Stimulated activated naive CD4-positive, alpha-beta T cell treated with Interleukin-2 at 50 U/mL for 16 hours (primary cell): ENCODE measurements around the gene AP4B1.

Experiments used
- DNase-seq: peaks from one replicate; lab custom pipeline; 2025; lab: John Stamatoyannopoulos, UW

The AP4B1 gene

DNA sequence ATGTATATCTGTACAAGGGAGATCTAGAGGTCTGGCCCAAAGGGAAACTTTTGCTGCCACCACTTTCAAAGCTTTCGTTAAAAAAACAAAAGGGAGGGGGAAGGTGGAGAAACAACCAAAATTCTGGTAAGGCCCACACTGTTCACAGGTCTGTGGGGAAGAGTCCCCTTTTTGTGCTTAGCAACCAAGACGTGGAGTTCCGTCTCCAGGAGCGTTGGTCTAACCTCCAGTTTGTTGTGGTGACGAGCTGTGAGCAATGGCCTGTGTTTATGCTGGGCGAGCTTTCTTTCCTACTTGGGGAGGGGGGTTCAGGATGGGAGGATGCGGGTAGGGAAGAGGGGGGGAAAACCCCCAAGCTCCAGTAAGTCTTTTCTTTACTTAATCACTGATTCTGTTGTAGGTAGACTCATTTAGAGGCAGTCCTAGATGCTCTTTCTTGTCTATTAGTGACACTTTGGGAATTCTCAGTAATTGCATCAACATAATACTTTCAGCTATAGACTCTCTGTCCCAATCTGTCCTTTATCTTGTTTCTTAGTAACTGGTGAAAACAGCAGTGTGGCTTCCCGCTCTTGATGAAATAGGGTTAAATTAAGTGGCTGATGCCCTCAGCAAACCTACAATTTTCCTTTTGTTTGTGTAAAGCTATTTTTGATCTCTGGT lies 26.0 kb upstream of the AP4B1 start:
- peak; percentile 73 for DNase-seq

DNA sequence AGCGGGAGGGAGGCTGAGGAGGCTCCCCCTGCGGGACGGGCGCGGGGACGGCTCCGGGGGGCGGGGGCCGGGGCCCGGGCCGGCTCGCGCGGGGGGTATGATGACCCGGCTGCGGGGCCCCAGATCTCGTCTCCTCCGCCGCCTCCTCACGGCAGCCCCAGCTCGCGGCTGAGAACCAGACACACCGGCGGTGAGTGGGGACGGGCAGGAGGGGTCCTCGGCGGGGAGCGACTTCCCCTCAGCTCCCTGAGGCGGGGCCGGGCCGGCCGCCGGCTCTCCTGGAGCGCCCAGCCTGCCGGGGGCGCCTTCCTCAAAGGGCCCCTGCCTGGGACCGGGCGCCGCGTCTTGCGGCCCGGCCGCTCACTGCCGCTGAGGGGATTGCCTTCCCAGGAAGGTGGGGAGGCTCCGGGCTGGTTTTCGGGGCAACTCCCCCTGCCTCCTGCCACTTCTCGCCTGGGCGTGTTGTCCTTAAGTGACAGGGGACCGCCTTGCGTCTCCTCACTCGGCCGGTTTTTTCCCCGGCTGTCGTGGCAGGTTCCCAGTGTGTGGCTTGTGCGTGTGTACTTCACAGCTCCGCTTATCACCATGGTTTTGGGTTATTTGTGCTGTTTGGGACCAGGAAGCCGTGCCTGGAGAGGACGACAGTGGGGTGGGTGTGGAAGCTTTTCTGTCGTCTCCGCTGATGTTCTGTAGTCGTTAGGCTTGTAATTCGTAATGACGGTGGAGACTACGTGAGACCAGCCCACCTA lies 25.3 kb upstream of the AP4B1 start:
- peak; percentile 61 for DNase-seq

DNA sequence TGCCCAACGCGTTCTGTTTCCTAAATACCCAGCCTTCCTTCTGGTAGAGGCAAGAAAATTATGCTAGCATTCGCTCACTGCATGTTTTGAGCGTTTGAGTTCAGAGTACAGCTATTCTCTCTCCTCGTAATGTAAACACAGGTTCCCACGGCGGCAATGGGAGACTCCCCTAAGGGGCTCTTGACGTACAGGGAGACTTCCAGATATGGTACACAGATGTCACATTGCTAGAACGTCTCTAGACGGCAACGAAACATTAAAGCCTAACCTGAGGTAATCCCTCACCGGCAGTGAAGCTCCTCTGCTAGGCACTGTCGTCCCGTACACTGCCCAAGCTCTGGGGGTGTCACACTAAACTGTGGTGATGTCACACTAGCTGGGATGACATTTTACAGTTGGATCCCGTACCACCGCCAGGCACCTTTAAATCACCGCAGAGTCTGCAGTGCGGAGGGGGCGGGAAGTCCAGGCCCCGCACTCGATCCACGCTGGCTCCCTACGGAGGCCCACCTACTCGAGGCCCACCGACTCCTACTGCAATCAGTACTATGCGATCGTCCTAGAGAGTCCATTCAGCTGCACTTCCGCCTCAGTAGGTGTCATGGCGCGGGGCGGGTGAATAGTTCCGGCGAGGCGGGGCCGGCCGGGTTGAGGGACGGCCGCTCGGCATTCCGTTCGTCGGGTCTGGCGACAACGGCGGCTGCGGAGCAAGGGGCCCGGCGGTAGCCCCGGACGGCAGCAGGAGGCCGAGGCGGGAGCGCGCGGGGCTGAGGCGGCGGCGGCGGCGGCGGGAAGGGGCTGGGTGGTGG lies 24.5 kb upstream of the AP4B1 start, which contains the start of gene HIPK1:
Gene HIPK1 (plus strand): TSS at position 384 of the 809 bp plus-strand sequence.
- DNase-seq, result peak; percentile 92

DNA sequence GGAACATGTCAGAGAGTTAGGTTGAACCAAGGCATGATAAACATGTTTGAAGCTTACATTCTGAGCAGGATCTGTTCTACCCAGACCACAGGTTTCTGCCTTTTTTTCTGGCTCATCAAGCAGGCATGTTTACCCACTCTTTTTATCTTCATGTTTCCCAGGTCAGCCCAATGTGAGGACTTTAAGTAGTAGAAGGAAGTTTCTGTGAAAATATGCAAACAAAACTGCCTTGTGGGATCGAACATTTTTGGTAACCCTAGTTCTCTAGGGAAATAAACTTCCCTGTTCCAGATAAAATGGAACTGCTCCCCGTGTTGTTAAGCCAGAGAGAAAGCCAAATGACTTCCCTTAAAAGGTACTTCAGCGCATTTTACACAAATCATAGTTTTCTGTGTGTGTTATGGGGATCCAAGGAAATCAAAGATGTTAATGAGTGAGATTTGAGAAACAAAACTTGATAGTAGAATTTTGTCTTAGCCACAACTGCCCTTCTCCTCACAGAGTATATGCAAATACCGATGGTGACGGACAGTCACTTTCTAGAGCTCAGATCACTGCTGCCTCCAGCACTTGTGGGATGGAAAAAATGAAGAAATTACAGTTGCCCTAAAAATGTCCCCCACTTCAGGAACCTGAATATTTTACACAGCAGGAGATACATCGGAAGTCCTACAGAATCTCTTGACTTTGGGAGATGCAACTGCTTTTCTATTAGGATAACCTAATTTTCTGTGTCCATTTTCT lies 23.8 kb upstream of the AP4B1 start:
- no peak for DNase-seq

DNA sequence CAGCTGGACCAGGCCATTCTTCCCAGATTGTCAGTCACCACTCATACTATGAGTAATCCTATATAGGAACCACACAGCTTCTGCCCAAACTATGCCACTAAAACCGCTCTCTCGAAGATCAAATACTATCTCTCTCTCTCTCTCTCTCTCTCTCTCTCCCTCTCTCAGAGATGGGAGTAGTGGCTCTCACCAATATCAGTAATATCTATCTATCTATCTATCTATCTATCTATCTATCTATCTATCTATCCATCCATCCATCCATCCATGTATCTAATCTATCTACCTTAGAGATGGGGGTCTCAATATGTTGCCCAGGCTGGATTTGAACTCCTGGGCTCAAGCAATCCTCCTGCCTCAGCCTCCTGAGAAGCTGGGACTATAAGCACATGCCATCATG lies 19.9 kb upstream of the AP4B1 start:
- no peak for DNase-seq

DNA sequence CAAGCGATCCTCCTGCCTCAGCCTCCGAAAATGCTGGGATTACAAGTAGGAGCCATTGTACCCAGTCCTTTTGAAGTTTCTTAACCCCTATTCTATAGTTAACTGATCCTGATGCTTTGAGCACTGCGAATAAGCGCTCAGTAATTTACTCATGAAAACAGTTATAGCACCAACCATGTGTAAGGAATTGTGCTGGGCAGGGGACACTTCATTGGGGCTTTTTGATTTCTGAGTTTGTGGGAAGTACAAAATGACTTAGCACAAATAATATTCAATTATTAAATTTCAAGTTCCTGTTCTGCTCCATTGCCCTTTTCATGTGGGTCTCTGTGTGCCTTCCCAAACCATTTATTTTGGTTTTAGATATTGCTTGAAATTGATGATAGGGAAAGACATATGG lies 18.4 kb upstream of the AP4B1 start:
- DNase-seq, result no peak

DNA sequence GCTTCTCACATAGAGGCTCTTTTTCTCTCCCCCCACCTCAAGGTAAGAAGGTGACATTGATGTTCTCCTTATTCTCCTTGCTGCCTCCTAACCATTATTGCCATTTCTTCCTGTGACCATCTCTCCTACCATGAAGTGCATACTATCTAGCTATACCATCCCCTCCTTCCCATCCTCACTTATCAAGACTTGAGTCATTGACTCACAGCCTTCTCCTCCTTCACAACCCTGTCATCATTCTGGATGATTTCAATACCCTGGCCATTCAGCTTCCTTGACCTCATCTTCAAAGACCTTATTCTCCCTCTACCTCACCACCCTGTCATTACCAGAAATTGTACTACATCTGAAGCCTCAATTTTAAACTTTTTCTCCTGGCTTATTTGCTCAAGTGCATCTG lies 13.6 kb upstream of the AP4B1 start:
- no peak for DNase-seq

DNA sequence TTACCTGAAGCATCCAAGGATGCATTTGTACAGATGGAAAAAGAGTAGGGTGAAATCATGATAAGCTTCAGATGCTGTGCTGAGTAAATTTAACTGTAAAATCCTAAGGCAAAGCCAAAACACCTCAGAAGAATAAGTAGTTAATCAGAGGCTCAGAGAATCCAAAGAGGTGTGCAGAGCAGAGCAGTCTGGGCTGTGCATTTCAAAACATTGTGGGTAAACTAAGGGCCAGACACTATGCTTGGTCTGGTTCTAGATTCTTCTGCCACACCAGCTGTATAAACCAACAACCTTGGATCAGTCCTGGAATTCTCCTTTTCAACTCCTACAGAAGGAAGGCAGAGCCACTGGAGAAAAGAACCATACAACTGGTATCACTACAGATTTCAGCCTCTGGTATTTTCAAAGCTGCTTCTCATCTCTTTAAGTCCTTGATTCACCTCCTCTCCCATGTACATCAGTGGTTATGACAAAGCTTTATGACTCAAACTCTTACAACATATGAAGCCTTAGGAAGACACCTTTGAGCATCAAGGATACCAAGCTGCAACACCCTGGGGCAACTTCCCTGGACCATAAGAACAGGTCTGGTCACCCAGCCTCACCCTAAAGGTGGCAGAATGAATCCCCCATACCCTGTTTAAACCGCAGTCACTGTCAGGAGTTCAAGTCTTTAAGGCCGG lies 12.9 kb upstream of the AP4B1 start:
- no peak for DNase-seq

DNA sequence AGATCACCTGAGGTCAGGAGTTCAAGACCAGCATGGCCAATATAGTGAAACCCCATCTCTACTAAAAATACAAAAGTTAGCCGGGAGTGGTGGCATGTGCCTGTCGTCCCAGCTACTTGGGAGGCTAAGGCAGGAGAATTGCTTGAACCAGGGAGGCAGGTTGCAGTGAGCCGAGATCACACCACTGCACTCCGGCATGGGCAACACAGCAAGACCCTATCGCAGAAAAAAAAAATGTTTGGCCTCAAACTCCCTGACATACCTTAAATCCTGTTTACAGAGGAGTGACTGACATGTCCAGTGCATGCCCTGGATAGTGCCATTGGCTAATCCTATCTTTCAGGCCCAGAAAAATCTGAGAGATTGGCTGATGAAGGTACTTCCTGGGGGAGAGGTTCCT lies 12.4 kb upstream of the AP4B1 start:
- DNase-seq, result no peak

DNA sequence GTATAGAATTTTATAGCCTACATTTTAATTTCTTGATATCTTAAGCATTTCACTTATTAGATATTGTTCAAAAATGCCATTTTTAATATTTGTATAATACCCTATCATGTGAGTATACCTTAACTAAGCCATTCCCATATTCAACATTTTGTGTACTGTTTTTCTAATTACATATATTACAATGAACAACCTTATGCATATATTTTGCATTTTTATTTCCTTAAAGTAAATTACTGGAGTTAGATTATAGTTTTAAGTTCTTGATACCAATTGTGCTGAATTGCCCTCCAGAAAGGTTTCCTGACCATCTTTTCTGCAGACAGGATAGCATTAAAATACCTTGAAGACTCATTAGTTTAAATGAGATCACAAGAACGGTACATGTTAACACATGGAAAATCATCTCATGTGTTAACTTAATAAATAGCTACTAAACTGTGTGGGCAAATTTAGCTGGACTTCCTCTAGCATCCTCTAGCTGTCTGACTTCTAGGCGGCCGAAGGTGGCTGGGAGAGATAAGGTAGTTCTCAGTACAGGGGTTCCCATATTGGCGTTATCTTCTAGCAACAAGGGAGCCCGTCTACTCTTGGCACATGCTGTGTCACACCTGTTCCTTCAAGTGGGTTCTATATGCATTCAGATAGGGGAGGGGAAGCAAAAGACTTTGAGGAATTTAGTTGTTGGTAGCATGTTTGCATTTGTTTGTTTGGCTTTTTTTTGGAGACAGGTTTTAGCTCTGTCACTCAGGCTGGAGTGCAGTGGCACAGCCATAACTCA lies 9.5 kb upstream of the AP4B1 start:
- DNase-seq, result no peak

DNA sequence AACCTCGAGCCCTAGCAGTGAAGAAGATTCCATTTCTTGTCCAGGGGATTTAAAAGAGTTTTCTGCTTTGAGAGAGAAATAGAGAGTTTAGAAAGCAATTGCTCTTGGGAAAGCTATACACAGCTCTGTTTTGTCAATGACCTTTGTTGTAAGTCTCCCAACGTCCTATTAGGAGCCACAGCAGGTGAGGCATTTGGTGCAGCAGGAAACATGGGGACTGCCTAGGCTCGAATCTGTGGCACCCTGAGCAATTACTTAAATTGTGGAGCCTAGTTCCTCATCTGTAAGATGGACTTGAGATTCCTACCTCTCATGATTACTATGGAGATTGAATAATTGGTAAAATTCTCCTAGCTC lies 8.7 kb upstream of the AP4B1 start:
- DNase-seq, result no peak

DNA sequence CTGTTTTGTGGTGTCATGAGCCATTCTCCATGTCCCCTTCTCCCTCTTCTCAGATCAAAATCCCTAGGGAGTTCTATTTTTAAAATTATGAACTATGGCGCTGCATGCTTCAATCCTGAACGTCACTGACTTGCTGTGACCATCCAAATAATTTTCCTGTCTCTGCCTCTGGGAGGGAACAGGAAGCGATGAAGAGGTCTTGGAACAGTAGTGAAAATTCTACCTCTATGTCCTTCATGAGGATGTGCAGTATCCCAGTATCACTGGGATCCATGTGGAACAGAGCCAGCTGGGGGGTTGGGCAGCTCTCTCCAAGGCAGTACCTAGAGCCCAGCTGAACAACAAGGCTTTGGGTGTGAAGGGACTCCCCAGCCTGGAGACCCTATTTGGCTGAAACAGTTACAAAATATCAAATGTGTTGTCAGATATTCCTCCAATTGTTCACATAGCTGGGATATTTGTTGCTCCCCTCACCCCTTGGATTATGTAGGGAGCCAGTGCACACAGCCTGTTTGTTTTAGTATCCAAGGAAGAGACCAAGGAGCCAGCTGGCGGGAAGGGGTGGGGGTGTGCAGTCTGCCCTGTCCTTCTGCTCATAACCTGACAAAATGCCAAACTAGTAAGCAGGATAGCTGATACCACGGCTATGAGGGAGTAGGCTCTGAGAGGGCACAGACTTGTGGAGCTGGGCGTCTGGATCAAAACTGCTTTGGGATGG lies 8.2 kb upstream of the AP4B1 start:
- DNase-seq, result no peak

DNA sequence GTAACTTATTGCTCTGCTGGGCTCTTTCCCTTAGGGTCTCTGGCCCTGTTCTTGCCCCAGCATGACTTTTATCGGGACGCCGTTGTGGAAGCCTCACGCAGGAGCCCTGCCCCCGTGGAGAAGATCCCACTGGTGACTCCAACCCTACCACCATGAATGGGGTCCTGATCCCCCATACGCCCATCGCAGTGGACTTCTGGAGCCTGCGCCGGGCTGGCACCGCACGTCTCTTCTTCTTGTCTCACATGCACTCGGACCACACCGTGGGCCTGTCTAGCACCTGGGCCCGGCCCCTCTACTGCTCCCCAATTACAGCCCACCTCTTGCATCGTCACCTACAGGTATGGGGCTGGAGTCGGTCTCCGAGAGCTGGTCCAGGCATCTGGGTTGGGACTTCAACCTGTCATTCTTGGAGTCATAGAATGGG lies 849 bp upstream of the AP4B1 start:
- no peak for DNase-seq

DNA sequence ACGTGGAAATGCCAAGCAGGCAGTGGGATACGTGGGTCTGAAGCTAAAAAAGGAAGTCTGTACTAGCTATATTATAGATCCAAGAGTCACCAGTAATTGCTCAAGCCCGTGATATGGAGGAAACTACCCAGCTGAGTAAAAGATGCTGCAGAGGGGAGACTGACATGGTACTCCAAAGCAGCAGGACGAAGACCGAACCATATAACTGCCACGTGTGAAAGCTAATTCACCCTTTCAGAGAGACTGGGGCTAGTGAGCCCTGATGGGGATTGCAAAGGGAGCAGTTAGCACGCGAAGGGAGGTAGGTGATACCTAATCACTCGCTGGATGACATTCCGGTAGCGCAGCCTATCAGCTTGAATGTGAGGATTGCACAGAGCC lies 316 bp downstream of the AP4B1 start:
- DNase-seq, result no peak

DNA sequence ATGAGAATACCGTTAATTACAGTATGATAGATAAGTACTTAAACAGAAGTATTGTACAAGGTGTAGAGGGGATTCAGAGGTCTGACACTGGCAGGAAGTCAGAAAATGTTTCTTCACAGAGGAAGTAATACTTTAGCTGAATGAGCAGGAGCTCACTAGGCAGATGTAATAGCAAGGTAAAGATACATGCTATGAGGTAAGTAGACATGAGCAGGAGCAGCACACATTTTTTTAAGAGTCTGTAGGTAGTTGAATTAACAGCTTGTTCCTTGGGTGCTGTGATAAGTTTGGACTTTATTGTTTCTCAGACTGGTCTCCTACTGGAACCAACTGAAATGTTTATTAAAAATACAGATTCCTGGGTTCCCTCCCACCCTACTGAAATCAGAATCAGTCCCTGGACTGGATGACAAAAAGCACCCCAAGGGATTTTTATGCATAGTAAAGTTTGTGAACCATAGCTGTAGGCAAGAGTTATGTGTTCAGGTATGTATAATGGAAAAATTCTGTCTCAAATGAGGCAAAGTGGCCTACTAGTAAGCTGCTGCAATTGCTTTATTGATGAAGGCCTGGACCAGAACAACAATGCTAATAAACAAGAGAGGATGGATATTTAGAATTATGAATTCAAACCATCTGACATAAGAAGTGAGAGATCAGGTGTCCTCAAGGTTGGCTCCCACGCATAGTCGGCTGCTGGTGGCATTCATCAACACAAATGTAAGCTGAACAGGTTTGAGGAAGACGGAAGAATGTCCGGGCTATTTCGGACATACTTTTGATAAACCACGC lies 902 bp downstream of the AP4B1 start:
- no peak for DNase-seq

DNA sequence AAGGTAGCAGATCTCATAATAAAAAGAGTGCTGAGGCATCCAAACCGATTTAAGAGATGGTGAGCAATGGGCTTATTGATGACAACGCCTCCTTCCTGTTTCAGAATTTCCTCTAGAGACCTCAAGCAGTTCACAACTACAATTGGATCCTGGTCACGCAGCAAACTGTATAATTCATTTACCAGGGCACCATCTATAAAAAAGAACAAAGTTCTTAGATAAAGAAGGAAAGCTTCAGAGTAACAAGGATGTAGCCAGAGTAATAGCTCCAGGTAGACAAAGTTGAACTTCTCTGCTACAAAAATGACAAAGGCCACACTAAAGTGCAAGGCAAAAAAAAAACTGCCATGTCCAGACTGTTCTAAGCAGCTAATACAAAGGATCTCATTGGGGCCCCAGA lies 3.4 kb downstream of the AP4B1 start:
- DNase-seq, result no peak

DNA sequence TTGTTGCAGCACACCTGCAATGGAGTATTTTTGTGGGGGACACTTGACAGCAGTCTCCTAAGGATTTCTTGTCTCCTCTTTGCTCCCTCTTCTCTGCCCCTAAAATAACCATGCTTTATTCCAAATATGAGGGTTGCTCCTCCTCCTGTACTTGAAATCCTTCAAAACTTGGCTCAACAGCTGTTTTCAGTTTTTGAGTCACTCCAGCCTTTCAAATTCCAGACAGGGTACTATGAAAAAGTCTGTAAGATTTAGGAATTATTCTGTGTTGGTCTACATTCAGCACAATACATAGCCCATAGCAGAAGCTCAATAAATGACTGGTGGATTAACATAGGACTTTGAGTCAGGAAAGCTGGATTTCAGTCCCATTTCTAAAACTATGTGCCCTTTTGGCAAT lies 5.5 kb downstream of the AP4B1 start:
- DNase-seq, result no peak

DNA sequence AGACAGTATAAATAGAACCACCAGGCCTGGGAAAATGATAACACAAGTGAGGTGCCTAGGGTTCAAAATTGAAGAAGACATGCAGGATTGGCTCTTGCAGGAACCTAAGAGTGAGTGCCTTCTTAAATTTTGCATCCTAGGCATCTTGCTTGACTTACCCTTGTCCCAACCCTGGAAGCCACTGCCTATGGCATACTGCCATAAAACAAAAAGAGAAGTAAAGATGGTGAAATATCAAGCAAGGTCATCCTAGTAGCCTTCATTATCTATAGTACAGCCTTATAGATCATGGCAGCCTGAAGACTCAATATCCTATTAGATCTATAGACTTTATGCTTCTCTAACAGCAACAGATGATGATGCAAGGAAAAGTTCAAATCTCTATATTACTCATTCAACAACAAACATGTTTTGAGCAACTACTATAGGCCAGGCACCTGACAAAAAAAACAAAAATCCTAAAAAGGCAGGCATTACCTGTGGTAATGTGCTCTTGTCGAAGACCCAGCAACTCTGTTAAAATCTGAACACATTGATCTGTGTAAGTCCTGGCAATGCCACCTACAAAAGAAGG lies 6.3 kb downstream of the AP4B1 start:
- no peak for DNase-seq

DNA sequence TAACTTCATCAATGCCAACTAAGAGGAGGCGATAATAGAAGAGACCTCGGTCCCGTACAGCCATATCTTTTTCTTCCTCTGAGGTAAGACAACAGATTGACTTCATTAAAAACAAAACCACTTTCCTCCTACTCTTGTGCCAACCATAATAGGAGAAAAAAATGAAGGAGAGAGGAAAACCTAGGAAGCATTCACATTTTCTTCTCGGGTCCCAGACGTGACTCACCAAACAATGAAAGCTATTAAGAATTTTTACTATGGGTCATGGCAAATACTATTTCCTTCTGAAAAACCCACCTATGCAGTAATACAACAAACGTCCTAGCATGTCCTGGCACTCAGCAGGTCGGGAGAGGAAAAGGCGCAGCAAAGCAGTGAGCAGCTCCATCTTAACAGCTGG lies 8.6 kb downstream of the AP4B1 start:
- DNase-seq, result no peak
